GM23248 (cell line): ENCODE data around the gene ALPL. TPM values are rescaled to one million over a fixed set of nuclear protein-coding genes. Genes with fewer than 3 reads are reported as not detected.

Experiments used
- DNase-seq: peaks from one replicate; pipeline ENCODE4 v3.0.0-alpha.2; 2015
- H2AFZ ChIP-seq: fragments of 200-600 bp; sonication (generic); 2 replicates; pipeline ENCODE4 v1.6.1; 2016; ENCODE audit warnings: antibody characterized with exemption
- H3F3A ChIP-seq: fragments of 200-600 bp; sonication (generic); 2 replicates; pipeline ENCODE4 v1.6.1; 2016; ENCODE audit warnings: mild to moderate bottlenecking, antibody characterized with exemption, mixed run types; ENCODE audit not compliant: insufficient read depth
- H3K27ac ChIP-seq: fragments of 200-600 bp; sonication (generic); 2 replicates; pipeline ENCODE4 v1.5.1; 2016; ENCODE audit warnings: mild to moderate bottlenecking
- H3K27me3 ChIP-seq: fragments of 200-600 bp; sonication (generic); replicated peaks from 2 replicates; pipeline ENCODE4 v1.6.1; 2016; ENCODE audit warnings: mild to moderate bottlenecking; ENCODE audit not compliant: insufficient read depth
- H3K36me3 ChIP-seq: fragments of 200-600 bp; sonication (generic); 2 replicates; pipeline ENCODE4 v1.6.1; 2016; ENCODE audit warnings: low read depth, mild to moderate bottlenecking
- H3K4me1 ChIP-seq: fragments of 200-600 bp; sonication (generic); 2 replicates; pipeline ENCODE4 v1.6.1; 2016; ENCODE audit warnings: mild to moderate bottlenecking; ENCODE audit not compliant: insufficient read depth
- H3K4me2 ChIP-seq: fragments of 200-600 bp; sonication (generic); one replicate; pipeline ENCODE4 v1.6.1; 2016; ENCODE audit warnings: mild to moderate bottlenecking; ENCODE audit not compliant: unreplicated experiment
- H3K4me3 ChIP-seq: fragments of 200-600 bp; sonication (generic); 2 replicates; pipeline ENCODE4 v1.5.1; 2016; ENCODE audit warnings: mild to moderate bottlenecking
- H3K79me2 ChIP-seq: fragments of 200-600 bp; sonication (generic); 2 replicates; pipeline ENCODE4 v1.6.1; 2016; ENCODE audit warnings: mild to moderate bottlenecking; ENCODE audit not compliant: insufficient read depth
- H3K9ac ChIP-seq: fragments of 200-600 bp; sonication (generic); 2 replicates; pipeline ENCODE4 v1.6.1; 2016; ENCODE audit warnings: mild to moderate bottlenecking
- H3K9me2 ChIP-seq: fragments of 200-600 bp; sonication (generic); 2 replicates; pipeline ENCODE4 v1.6.1; 2016; ENCODE audit warnings: mixed run types, mild to moderate bottlenecking, moderate library complexity; ENCODE audit not compliant: insufficient read depth
- H3K9me3 ChIP-seq: fragments of 200-600 bp; sonication (generic); one replicate; pipeline ENCODE4 v1.6.1; 2017; ENCODE audit warnings: low read depth
- H4K20me1 ChIP-seq: fragments of 200-600 bp; sonication (generic); 2 replicates; pipeline ENCODE4 v1.6.0; 2016; ENCODE audit not compliant: insufficient read depth
- EZH2 ChIP-seq: fragments of 200-600 bp; sonication (generic); IDR thresholded peaks from 2 replicates; pipeline ENCODE4 v1.6.1; 2018; ENCODE audit warnings: antibody characterized with exemption, mild to moderate bottlenecking; ENCODE audit not compliant: insufficient read depth, poor library complexity, severe bottlenecking
- EZH2phosphoT487 ChIP-seq: fragments of 200-600 bp; sonication (generic); IDR thresholded peaks from 2 replicates; pipeline ENCODE4 v1.6.1; 2018; ENCODE audit warnings: antibody characterized with exemption, moderate library complexity, mild to moderate bottlenecking, low read depth; ENCODE audit not compliant: insufficient read depth
- WGBS, 2 experiments: methylation state at CpG; one replicate each; pipeline ENCODE4 v1.1.6; 2015 to 2017; ENCODE audit warnings: low lambda C conversion rate in 2 of 2, low coverage in 1 of 2; ENCODE audit errors: missing lambda C conversion rate in 2 of 2; 5-methylcytosine and 5-hydroxymethylcytosine counted together
- in situ Hi-C: fragments of 300-500 bp; cut with MboI; formaldehyde crosslinking; loops from 2 replicates; pipeline ENCODE4 v1.15.0; 2020
- polyA plus RNA-seq: library from polyadenylated mRNA; unstranded; fragments of >200 nt; fragmentation: Nextera tagmentation; extraction: Ambion mirVana; gene quantifications from 2 replicates; pipeline ENCODE4 v1.2.1, GENCODE V29; 2016
- total RNA-seq: library from RNA; depleted of rRNA; stranded (reverse); fragments of >200 nt; shearing (Covaris generic); gene quantifications from 2 replicates; pipeline ENCODE4 v1.2.3, GENCODE V29; 2014

Gene ALPL
- total and polyA plus RNA-seq, 2 experiments from 2014 or later, result 0.95 TPM; not detected in 1

DNA sequence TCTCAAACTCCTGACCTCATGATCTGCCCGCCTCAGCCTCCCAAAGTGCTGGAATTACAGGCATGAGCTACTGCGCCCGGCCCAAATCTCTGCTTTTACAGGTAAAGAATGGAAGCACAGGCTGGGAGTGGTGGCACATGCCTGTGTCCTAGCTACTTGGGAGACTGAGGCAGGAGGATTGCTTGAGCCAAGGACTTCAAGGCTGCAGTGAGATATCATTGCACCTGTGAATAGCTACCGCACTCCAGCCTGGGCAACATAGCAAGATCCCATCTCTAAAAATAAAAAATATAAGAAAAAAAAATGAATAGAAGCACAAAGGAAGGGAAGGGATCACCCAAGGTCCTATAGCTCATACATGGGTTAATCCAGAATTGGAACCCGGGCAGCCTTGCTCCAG is 15.0 kb downstream of the ALPL start:
- WGBS, 2 experiments, result 72 to 74% methylated on average over 5 of the region's 5 CpGs
- Histone ChIP-seq H3K36me3 (no peaks in the 10 kb centered on the region), H3K27me3 (no peaks in the 10 kb centered on the region; the same call in 1 of the 2 replicates), H3K27ac (no peak overlapping the region), H3K79me2 (no peaks in the 10 kb centered on the region), H3K9me3 (no peaks in the 10 kb centered on the region), H3K4me1 (no peaks in the 10 kb centered on the region), H3F3A (no peaks in the 10 kb centered on the region), H4K20me1 (no peaks in the 10 kb centered on the region), H3K9me2 (no peaks in the 10 kb centered on the region), H2AFZ (no peak overlapping the region), H3K4me3 (no peak overlapping the region), H3K4me2 (no peak overlapping the region), H3K9ac (no peak overlapping the region)
- in situ Hi-C loops, result no loop called here
- TF ChIP-seq EZH2, result no peak
- no peak for TF ChIP-seq EZH2phosphoT487
- DNase-seq, result no peak

- H3K9ac ChIP-seq, result no peak overlapping the region
- peaks cover 4% of the 10 kb centered on the region; the same call in 1 of the 2 replicates for H3K27me3 ChIP-seq
- no peak overlapping the region for H3K4me3 ChIP-seq
- in situ Hi-C loops, result no loop called here
- no peaks in the 10 kb centered on the region for H3K79me2 ChIP-seq
- no peak overlapping the region for H3K27ac ChIP-seq
- no peaks in the 10 kb centered on the region for H4K20me1 ChIP-seq
- H3F3A ChIP-seq, result no peaks in the 10 kb centered on the region
- H2AFZ ChIP-seq, result no peak overlapping the region
- 84% methylated on average over 14 of the region's 14 CpGs for WGBS, 2 experiments
- no peak for DNase-seq
- no peaks in the 10 kb centered on the region for H3K36me3 ChIP-seq
- H3K4me2 ChIP-seq, result no peak overlapping the region
- TF ChIP-seq EZH2phosphoT487, result no peak
- no peak for TF ChIP-seq EZH2
- no peaks in the 10 kb centered on the region for H3K9me2 ChIP-seq
- no peaks in the 10 kb centered on the region for H3K9me3 ChIP-seq
- H3K4me1 ChIP-seq, result no peaks in the 10 kb centered on the region
Observed at GRCh38 chr1:21524686-21525339, 15.6 kb downstream of the ALPL start.

- Histone ChIP-seq H3K4me1 (no peaks in the 10 kb centered on the region), H3K4me3 (no peak overlapping the region), H3K27me3 (peaks cover 8% of the 10 kb centered on the region), H3K79me2 (no peaks in the 10 kb centered on the region), H3K36me3 (no peaks in the 10 kb centered on the region), H4K20me1 (no peaks in the 10 kb centered on the region), H3K9me2 (no peaks in the 10 kb centered on the region), H3K9ac (no peak overlapping the region), H3K4me2 (no peak overlapping the region), H3K27ac (no peak overlapping the region), H3F3A (no peaks in the 10 kb centered on the region), H2AFZ (no peak overlapping the region), H3K9me3 (no peaks in the 10 kb centered on the region)
- no peak for DNase-seq
- 87 to 88% methylated on average over 6 to 7 of the region's 7 CpGs for WGBS, 2 experiments
- TF ChIP-seq EZH2 (no peak), EZH2phosphoT487 (no peak)
- in situ Hi-C loops, result no loop called here
Observed at GRCh38 chr1:21525340-21525717, 16.1 kb downstream of the ALPL start.

DNA sequence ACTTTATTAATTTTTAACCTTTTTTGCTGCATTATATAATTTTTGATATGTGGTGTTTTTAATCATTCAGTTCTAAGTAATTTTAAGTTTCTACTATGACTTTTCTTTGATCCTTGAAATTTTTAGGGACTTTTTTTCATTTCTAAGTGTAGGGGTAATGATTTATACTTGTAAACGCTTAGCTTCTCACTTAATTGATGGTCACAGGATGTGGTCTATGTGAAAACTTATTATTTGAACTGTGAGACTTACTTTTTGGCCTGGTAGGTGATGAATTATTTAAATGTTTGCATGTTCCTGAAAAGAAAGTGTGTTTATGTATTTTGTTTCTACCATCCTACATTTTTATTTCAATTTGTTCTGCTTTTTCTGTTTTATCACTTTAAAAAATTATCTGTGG is 17.2 kb downstream of the ALPL start:
- no peaks in the 10 kb centered on the region for H3K36me3 ChIP-seq
- H3K27me3 ChIP-seq, result peaks cover 13% of the 10 kb centered on the region
- H3K79me2 ChIP-seq, result no peaks in the 10 kb centered on the region
- H3K4me1 ChIP-seq, result no peaks in the 10 kb centered on the region
- no peaks in the 10 kb centered on the region for H3F3A ChIP-seq
- no peaks in the 10 kb centered on the region for H3K9me3 ChIP-seq
- H2AFZ ChIP-seq, result no peak overlapping the region
- TF ChIP-seq EZH2, result no peak
- TF ChIP-seq EZH2phosphoT487, result no peak
- no peak overlapping the region for H3K4me2 ChIP-seq
- no peaks in the 10 kb centered on the region for H4K20me1 ChIP-seq
- H3K27ac ChIP-seq, result no peak overlapping the region
- in situ Hi-C loops, result no loop called here
- H3K9ac ChIP-seq, result no peak overlapping the region
- H3K9me2 ChIP-seq, result no peaks in the 10 kb centered on the region
- no peak overlapping the region for H3K4me3 ChIP-seq
- DNase-seq, result no peak
- WGBS, 2 experiments, result 93 to 95% methylated on average over 1 of the region's 1 CpG
